ENCODE measurements around the gene MYPOP.

MYPOP gene

DNA sequence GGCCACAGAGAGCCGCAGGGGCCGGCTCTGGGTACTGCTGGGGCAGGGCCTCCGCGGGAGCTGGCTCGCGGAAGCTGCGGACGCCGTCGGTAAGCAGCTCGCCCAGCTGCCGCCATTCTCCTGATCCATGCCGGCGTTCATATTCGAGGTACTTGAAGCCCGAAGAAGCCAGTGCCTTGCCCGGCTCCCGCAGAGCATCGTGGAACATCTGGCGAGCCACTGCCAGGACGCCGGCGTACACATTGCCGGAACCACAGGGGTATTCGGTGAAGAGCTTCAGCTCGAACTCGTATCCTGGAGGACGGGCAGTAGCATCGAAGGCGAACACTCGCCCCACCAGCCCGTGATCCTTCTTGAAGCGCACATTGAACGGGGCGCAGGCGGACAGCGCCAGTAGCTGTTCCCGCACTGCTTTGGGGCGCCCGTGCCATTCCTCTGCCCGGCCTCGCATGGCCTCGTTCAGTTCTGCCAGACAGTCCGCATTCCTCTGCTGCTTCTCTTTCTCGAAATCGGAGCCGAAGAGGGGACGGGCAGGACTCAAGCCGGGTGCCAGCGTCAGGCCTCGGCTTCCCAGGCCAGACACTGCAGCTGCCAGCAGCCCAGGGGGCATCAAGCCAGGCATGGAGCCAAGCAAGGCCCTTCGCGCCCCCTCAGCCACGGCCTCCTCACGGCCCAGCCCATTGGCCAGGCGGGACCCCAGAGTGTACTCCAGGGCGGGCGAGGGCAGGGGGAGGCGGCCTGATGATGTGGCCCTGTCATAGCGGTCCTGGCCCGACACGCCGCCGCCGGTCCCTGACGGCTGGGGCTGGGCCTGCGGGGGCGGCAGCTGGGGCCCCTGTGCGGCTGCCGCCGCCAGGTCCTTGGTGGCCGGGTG, 17.5 kb downstream of the MYPOP start:
- ATAC-seq (ENCODE audit: insufficient read depth, low read depth) = 0 out of 3 replicates have a peak, but pooled peaks have one; percentile 7
- no peaks in the 10 kb centered on the region for H3K9me3 ChIP-seq (ENCODE audit: insufficient read depth, low read length, severe bottlenecking)

GRCh38 chr19:45883881-45884681, 18.3 kb downstream of the MYPOP start:
- Histone ChIP-seq H3K4me2 (ENCODE audit: insufficient read depth, low read length) (peak overlapping the region; percentile 99), H2AFZ (ENCODE audit: low read depth, low read length) (no peak overlapping the region), H3K27me3 (ENCODE audit: insufficient read depth, low read length, poor library complexity) (no peaks in the 10 kb centered on the region), H3K9ac (ENCODE audit: low read depth, low read length) (peak overlapping the region; percentile 82), H3K9me3 (ENCODE audit: insufficient read depth, low read length, severe bottlenecking) (no peaks in the 10 kb centered on the region), H4K20me1 (ENCODE audit: insufficient read depth, low read length) (peaks cover 44% of the 10 kb centered on the region), H3K27ac (ENCODE audit: low read length) (no peak overlapping the region), H3K79me2 (ENCODE audit: insufficient read depth, low read length) (peaks cover 31% of the 10 kb centered on the region), H3K4me3 (ENCODE audit: low read depth in 1 of 2, low read length in 2 of 2) (peak overlapping the region in 1 of 2 experiments; percentile 78; a peak in 2 of 4 replicates), H3K4me1 (ENCODE audit: insufficient read depth, low read length) (peaks cover 37% of the 10 kb centered on the region), H3K36me3 (ENCODE audit: insufficient read depth, low read length) (peaks cover 28% of the 10 kb centered on the region)
- DNase-seq (no peak), ATAC-seq (ENCODE audit: insufficient read depth, low read depth) (no peak)
- TF ChIP-seq CTCF (IDR thresholded peaks at IDR 0.05; ENCODE audit: borderline replicate concordance, extremely low read depth, low read length, poor library complexity, severe bottlenecking) = no peak

More for the DNA sequence above, 17.5 kb downstream of the MYPOP start:
- Histone ChIP-seq H3K36me3 (ENCODE audit: insufficient read depth, low read length) (peaks cover 29% of the 10 kb centered on the region), H2AFZ (ENCODE audit: low read depth, low read length) (peak overlapping the region; percentile 69), H3K4me2 (ENCODE audit: insufficient read depth, low read length) (peak overlapping the region; percentile 99), H3K4me3 (ENCODE audit: low read depth in 1 of 2, low read length in 2 of 2) (peak overlapping the region; percentile 46 to 78; a peak in 3 of 4 replicates), H3K4me1 (ENCODE audit: insufficient read depth, low read length) (peaks cover 37% of the 10 kb centered on the region), H3K27me3 (ENCODE audit: insufficient read depth, low read length, poor library complexity) (no peaks in the 10 kb centered on the region), H3K9ac (ENCODE audit: low read depth, low read length) (peak overlapping the region; percentile 82), H3K79me2 (ENCODE audit: insufficient read depth, low read length) (peaks cover 31% of the 10 kb centered on the region), H4K20me1 (ENCODE audit: insufficient read depth, low read length) (peaks cover 44% of the 10 kb centered on the region), H3K27ac (ENCODE audit: low read length) (peak overlapping the region; percentile 84)
- TF ChIP-seq EZH2 (IDR thresholded peaks at IDR 0.05; ENCODE audit: borderline replicate concordance, low read depth, low read length, severe bottlenecking) = no peak
- TF ChIP-seq CTCF (IDR thresholded peaks at IDR 0.05; ENCODE audit: borderline replicate concordance, extremely low read depth, low read length, poor library complexity, severe bottlenecking) = no peak
- DNase-seq = peak; percentile 36

GRCh38 chr19:45883586-45883880, 18.9 kb downstream of the MYPOP start:
- Histone ChIP-seq H3K27ac (ENCODE audit: low read length) (no peak overlapping the region), H3K79me2 (ENCODE audit: insufficient read depth, low read length) (peaks cover 31% of the 10 kb centered on the region), H4K20me1 (ENCODE audit: insufficient read depth, low read length) (peaks cover 44% of the 10 kb centered on the region), H3K36me3 (ENCODE audit: insufficient read depth, low read length) (peaks cover 28% of the 10 kb centered on the region), H3K27me3 (ENCODE audit: insufficient read depth, low read length, poor library complexity) (no peaks in the 10 kb centered on the region), H3K4me2 (ENCODE audit: insufficient read depth, low read length) (peak overlapping the region; percentile 99), H3K4me1 (ENCODE audit: insufficient read depth, low read length) (peaks cover 37% of the 10 kb centered on the region), H3K4me3 (ENCODE audit: low read depth in 1 of 2, low read length in 2 of 2) (peak overlapping the region in 1 of 2 experiments; percentile 78; a peak in 2 of 4 replicates), H3K9me3 (ENCODE audit: insufficient read depth, low read length, severe bottlenecking) (no peaks in the 10 kb centered on the region), H2AFZ (ENCODE audit: low read depth, low read length) (no peak overlapping the region), H3K9ac (ENCODE audit: low read depth, low read length) (peak overlapping the region; percentile 82; the same call in 1 of the 2 replicates)
- ATAC-seq (ENCODE audit: insufficient read depth, low read depth) (no peak), DNase-seq (no peak)
- TF ChIP-seq EZH2 (IDR thresholded peaks at IDR 0.05; ENCODE audit: borderline replicate concordance, low read depth, low read length, severe bottlenecking) (no peak), CTCF (IDR thresholded peaks at IDR 0.05; ENCODE audit: borderline replicate concordance, extremely low read depth, low read length, poor library complexity, severe bottlenecking) (no peak)

Data from DND-41 (cell line).